Esophagus squamous epithelium (tissue), 5 donors: ENCODE data around the gene MS4A7. TPM values are rescaled to one million over a fixed set of nuclear protein-coding genes. Genes with fewer than 3 reads are reported as not detected.
"Not testable (repeated sequence)": the region's sequence is repeated elsewhere in the genome, so short reads cannot be mapped to it uniquely, and the experiment has no call there.

Experiments
- DNase-seq: peaks from one replicate; lab custom pipeline; 2025; lab: John Stamatoyannopoulos, UW
- H3K27ac ChIP-seq, 4 donors: fragments of 200-600 bp; sonication (generic); one replicate each; pipeline ENCODE4 v1.5.1; 2016 to 2019; ENCODE audit warnings: mild to moderate bottlenecking in 1 of 4
- H3K27me3 ChIP-seq, 4 donors: fragments of 200-600 bp; sonication (generic); 1 replicate in 3 of 4; 2 replicates in 1 of 4; pipeline versions ENCODE4 v1.5.1 to v1.6.0; 2017 to 2021; ENCODE audit warnings: antibody characterized with exemption in 1 of 4
- H3K36me3 ChIP-seq, 3 donors: fragments of 200-600 bp; sonication (generic); one replicate each; pipeline ENCODE4 v1.5.1; 2016 to 2019
- H3K4me1 ChIP-seq, 3 donors: fragments of 200-600 bp; sonication (generic); one replicate each; pipeline ENCODE4 v1.5.1; 2017 to 2019
- H3K4me3 ChIP-seq, 4 donors: fragments of 200-600 bp; sonication (generic); 1 replicate in 3 of 4; 2 replicates in 1 of 4; pipeline ENCODE4 v1.5.1; 2016 to 2019; ENCODE audit warnings: mild to moderate bottlenecking in 2 of 4, moderate library complexity in 1 of 4
- H3K9me3 ChIP-seq, 3 donors: fragments of 200-600 bp; sonication (generic); one replicate each; pipeline ENCODE4 v1.5.1; 2016 to 2019
- POLR2A ChIP-seq, 4 donors: fragments of 450-650 bp; IDR thresholded peaks; one replicate each; pipeline ENCODE4 v1.6.1; 2017; ENCODE audit warnings: antibody characterized with exemption in 4 of 4, mild to moderate bottlenecking in 4 of 4, moderate library complexity in 3 of 4
- WGBS, 2 donors: methylation state at CpG; one replicate each; pipeline ENCODE4 v1.1.5; 2018; 5-methylcytosine and 5-hydroxymethylcytosine counted together
- intact Hi-C: fragments of 100-400 bp; cut with DNase I; formaldehyde crosslinking; loops from one replicate; pipeline ENCODE4 v1.15.0; 2022
- total RNA-seq, 4 donors: library from RNA; depleted of rRNA; stranded (reverse); fragments of >200 nt; gene quantifications; one replicate each; pipeline ENCODE4 v1.1.0, GENCODE V29; 2016
- TF ChIP-seq, protein P1 (sequence below), 6 experiments: fragments of 450-650 bp in 4 of 6; fragments of 200-600 bp in 2 of 6; sonication (generic) in 2 of 6; IDR thresholded peaks; one replicate each; pipeline ENCODE4 v1.5.1; 2016 to 2019; ENCODE audit warnings: antibody characterized with exemption in 6 of 6, mild to moderate bottlenecking in 4 of 6, moderate library complexity in 4 of 6
- donor health status: DM: yes; HTN: yes; CAD: no.

MS4A7 gene
- total RNA-seq, 4 donors from 2014 or later = 3.8 to 23.5 (median 10.3) TPM

DNA sequence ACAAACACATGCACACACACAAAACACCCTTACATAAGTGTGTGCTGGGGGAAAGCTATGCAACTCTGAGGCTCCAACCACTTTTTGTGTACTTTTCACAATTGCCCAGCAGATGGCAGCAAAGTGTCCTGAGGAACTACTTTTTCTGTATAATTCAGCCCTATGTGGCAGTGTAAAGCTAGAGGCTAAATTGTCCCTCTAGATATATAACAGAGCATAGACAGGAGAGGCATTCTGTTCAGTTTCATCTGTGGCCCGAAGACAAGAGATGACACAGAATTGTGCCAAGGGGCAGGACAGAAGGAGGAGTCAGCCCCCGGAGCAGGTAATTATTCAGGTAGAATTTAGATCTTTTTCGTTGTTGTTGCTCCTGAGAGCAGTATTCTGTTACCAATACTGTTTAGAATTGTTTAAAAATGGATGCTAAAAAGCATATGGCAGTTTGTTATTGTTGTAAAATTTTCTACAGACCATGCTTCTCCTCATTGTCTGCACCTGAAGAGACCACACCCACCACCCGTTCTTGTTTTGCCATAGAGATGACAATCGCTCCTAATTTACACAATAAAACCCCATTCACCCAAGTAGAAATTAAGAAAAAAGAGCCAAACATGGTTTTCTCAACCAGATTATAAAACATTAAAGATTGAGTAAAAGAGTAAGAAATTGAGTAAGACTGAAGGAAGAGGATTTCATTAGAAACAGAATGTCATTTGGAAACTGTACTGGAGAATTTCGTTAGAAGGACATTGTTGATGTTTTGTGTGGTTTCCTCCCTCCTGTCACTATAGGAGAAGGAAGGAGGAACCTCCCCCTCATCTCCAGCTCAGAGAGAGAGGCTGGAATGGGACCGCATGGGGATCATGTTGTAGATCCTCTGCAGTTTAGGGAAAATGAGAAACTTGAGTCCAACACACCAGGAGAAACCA lies 14.5 kb upstream of the MS4A7 start:
- peak overlapping the region in 1 of 4 donors; percentile 45 for H3K27ac ChIP-seq
- H3K27me3 ChIP-seq = no peaks in the 10 kb centered on the region
- H3K9me3 ChIP-seq = no peaks in the 10 kb centered on the region
- no peak overlapping the region for H3K4me3 ChIP-seq
- intact Hi-C loops = loop anchor here (10.0 kb wide), 1 partner anchor 251 kb away; no protein-coding TSS in a partner anchor
- no peaks in the 10 kb centered on the region for H3K36me3 ChIP-seq
- no peak for TF ChIP-seq POLR2A (IDR thresholded peaks at IDR 0.05)
- TF ChIP-seq, protein P1, sequence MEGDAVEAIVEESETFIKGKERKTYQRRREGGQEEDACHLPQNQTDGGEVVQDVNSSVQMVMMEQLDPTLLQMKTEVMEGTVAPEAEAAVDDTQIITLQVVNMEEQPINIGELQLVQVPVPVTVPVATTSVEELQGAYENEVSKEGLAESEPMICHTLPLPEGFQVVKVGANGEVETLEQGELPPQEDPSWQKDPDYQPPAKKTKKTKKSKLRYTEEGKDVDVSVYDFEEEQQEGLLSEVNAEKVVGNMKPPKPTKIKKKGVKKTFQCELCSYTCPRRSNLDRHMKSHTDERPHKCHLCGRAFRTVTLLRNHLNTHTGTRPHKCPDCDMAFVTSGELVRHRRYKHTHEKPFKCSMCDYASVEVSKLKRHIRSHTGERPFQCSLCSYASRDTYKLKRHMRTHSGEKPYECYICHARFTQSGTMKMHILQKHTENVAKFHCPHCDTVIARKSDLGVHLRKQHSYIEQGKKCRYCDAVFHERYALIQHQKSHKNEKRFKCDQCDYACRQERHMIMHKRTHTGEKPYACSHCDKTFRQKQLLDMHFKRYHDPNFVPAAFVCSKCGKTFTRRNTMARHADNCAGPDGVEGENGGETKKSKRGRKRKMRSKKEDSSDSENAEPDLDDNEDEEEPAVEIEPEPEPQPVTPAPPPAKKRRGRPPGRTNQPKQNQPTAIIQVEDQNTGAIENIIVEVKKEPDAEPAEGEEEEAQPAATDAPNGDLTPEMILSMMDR (IDR thresholded peaks at IDR 0.05) = peak; percentile 57 to 69 (median 62)
- WGBS, 2 donors = 38 to 42% methylated on average over 7 of the region's 7 CpGs
- no peak for DNase-seq
- no peaks in the 10 kb centered on the region for H3K4me1 ChIP-seq

- not testable (repeated sequence) for DNase-seq
- intact Hi-C loops = loop anchor here (5.0 to 10.0 kb wide), 2 partner anchors 248 to 266 kb away; no protein-coding TSS in a partner anchor
These were observed 11.9 kb upstream of the MS4A7 start for GRCh38 chr11:60366262-60366904.

GRCh38 chr11:60367009-60367408 lies 11.3 kb upstream of the MS4A7 start:
- H3K9me3 ChIP-seq = no peaks in the 10 kb centered on the region
- no peaks in the 10 kb centered on the region for H3K27me3 ChIP-seq
- intact Hi-C loops = loop anchor here (5.0 to 10.0 kb wide), 2 partner anchors 248 to 265 kb away; no protein-coding TSS in a partner anchor
- peaks cover 0 to 13% (median 0%) of the 10 kb centered on the region in 3 donors for H3K4me1 ChIP-seq
- H3K4me3 ChIP-seq = no peak overlapping the region
- DNase-seq = no peak
- WGBS, 2 donors = 24 to 31% methylated on average over 2 of the region's 2 CpGs
- H3K27ac ChIP-seq = no peak overlapping the region
- H3K36me3 ChIP-seq = no peaks in the 10 kb centered on the region
- TF ChIP-seq POLR2A (IDR thresholded peaks at IDR 0.05) = no peak
- TF ChIP-seq, protein P1 (IDR thresholded peaks at IDR 0.05) = no peak

More at GRCh38 chr11:60366262-60366904, 11.9 kb upstream of the MS4A7 start:
- peaks cover 0 to 13% (median 0%) of the 10 kb centered on the region in 3 donors for H3K4me1 ChIP-seq
- not testable (repeated sequence) for H3K9me3 ChIP-seq, H3K36me3 ChIP-seq, H3K27me3 ChIP-seq, H3K27ac ChIP-seq, H3K4me3 ChIP-seq
- 84 to 87% methylated on average over 15 of the region's 15 CpGs for WGBS, 2 donors

GRCh38 chr11:60367896-60368295 lies 10.4 kb upstream of the MS4A7 start:
- 92 to 93% methylated on average over 15 to 19 of the region's 19 CpGs for WGBS, 2 donors

DNA sequence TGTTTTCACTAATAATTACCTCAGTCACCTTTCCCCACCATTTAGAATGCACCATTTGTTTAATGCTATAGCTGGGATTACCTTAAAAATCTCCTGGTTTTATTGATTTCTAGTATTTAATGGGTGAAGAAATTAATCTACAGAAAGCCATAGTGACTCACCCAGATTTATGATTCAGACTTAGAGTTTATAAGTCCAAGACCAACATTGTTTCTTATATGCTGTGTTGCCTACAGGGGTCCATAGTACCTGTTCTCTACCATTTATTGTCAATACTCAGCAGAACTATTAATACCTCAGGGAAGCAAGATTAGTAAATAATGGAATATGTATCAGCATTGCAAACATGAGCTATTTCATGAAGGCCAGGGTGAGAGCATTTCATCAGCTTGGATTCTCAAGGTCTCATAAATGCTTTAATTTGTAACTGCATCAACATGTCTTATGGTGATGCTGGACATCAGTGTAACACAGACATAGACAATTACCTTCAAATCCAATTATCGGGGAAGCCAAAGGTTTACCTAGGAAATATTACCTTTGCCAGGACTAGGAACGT lies 8.0 kb upstream of the MS4A7 start:
- Histone ChIP-seq H3K27ac (no peak overlapping the region), H3K4me1 (peaks cover 0 to 13% (median 0%) of the 10 kb centered on the region in 3 donors), H3K9me3 (no peaks in the 10 kb centered on the region), H3K27me3 (no peaks in the 10 kb centered on the region), H3K36me3 (no peaks in the 10 kb centered on the region), H3K4me3 (no peak overlapping the region)
- 25 to 27% methylated on average over 2 of the region's 2 CpGs for WGBS, 2 donors
- intact Hi-C loops = no loop called here
- TF ChIP-seq, protein P1 (IDR thresholded peaks at IDR 0.05) = no peak
- no peak for DNase-seq

More at GRCh38 chr11:60367896-60368295, 10.4 kb upstream of the MS4A7 start:
- DNase-seq = no peak
- TF ChIP-seq, protein P1 (IDR thresholded peaks at IDR 0.05) = no peak
- TF ChIP-seq POLR2A (IDR thresholded peaks at IDR 0.05) = no peak
- H3K36me3 ChIP-seq = no peaks in the 10 kb centered on the region
- H3K4me1 ChIP-seq = peaks cover 0 to 13% (median 0%) of the 10 kb centered on the region in 3 donors
- no peaks in the 10 kb centered on the region for H3K9me3 ChIP-seq
- H3K27ac ChIP-seq = no peak overlapping the region
- no peaks in the 10 kb centered on the region for H3K27me3 ChIP-seq
- intact Hi-C loops = loop anchor here (5.0 to 10.0 kb wide), 2 partner anchors 247 to 264 kb away; no protein-coding TSS in a partner anchor
- H3K4me3 ChIP-seq = no peak overlapping the region
